H9 (cell line): ENCODE data around the gene CASD1. TPM values are rescaled to one million over a fixed set of nuclear protein-coding genes. Genes with fewer than 3 reads are reported as not detected.

Source experiments
- DNase-seq: peaks from one replicate; pipeline ENCODE4 v3.0.0-alpha.2; 2017
- H2AFZ ChIP-seq: one replicate; pipeline ENCODE4 v1.6.1; 2013; ENCODE audit warnings: mild to moderate bottlenecking, low read length, control low read depth, moderate library complexity
- H2AK5ac ChIP-seq: 2 replicates; pipeline ENCODE4 v1.6.1; 2013; ENCODE audit warnings: low read length, control low read depth, mixed read lengths; ENCODE audit not compliant: insufficient read length
- H2BK120ac ChIP-seq: one replicate; pipeline ENCODE4 v1.6.1; 2013; ENCODE audit warnings: low read depth, mild to moderate bottlenecking, low read length, control low read depth, inconsistent platforms; ENCODE audit not compliant: poor library complexity, severe bottlenecking
- H2BK12ac ChIP-seq: 2 replicates; pipeline ENCODE4 v1.6.1; 2013; ENCODE audit warnings: low read length, control low read depth, mixed read lengths, low read depth; ENCODE audit not compliant: insufficient read length
- H2BK15ac ChIP-seq: 2 replicates; pipeline ENCODE4 v1.6.1; 2013; ENCODE audit warnings: low read depth, low read length, control low read depth
- H2BK20ac ChIP-seq: one replicate; pipeline ENCODE4 v1.6.1; 2013; ENCODE audit warnings: low read depth, mild to moderate bottlenecking, low read length, control low read depth, inconsistent platforms; ENCODE audit not compliant: poor library complexity, severe bottlenecking
- H2BK5ac ChIP-seq: 2 replicates; pipeline ENCODE4 v1.6.1; 2013; ENCODE audit warnings: low read length, control low read depth, mixed read lengths; ENCODE audit not compliant: insufficient read length
- H3K14ac ChIP-seq: 2 replicates; pipeline ENCODE4 v1.6.1; 2013; ENCODE audit warnings: low read length, control low read depth; ENCODE audit not compliant: insufficient read depth
- H3K18ac ChIP-seq: 2 replicates; pipeline ENCODE4 v1.6.1; 2013; ENCODE audit warnings: low read depth, mild to moderate bottlenecking, mixed read lengths, low read length, control low read depth; ENCODE audit not compliant: insufficient read length
- H3K23ac ChIP-seq: 2 replicates; pipeline ENCODE4 v1.6.1; 2013; ENCODE audit warnings: low read length, control low read depth, mixed read lengths, low read depth; ENCODE audit not compliant: insufficient read length
- H3K23me2 ChIP-seq: 2 replicates; pipeline ENCODE4 v1.6.1; 2013; ENCODE audit warnings: low read depth, mild to moderate bottlenecking, mixed read lengths, low read length, control low read depth; ENCODE audit not compliant: insufficient read length, poor library complexity, severe bottlenecking
- H3K27ac ChIP-seq: 2 replicates; pipeline ENCODE4 v1.5.1; 2013; ENCODE audit warnings: low read length, control low read depth, mixed read lengths, low read depth; ENCODE audit not compliant: insufficient read length
- H3K27me3 ChIP-seq: 2 replicates; pipeline ENCODE4 v1.6.1; 2013; ENCODE audit warnings: low read length, control low read depth, inconsistent platforms; ENCODE audit not compliant: insufficient read depth
- H3K4ac ChIP-seq: 2 replicates; pipeline ENCODE4 v1.6.1; 2013; ENCODE audit warnings: low read depth, mild to moderate bottlenecking, control low read depth, inconsistent platforms, low read length, moderate library complexity
- H3K4me1 ChIP-seq: 2 replicates; pipeline ENCODE4 v1.6.1; 2013; ENCODE audit warnings: low read length, control low read depth, inconsistent platforms; ENCODE audit not compliant: insufficient read depth
- H3K4me2 ChIP-seq: 2 replicates; pipeline ENCODE4 v1.6.1; 2013; ENCODE audit warnings: low read length, control low read depth, mixed read lengths; ENCODE audit not compliant: insufficient read length, insufficient read depth
- H3K56ac ChIP-seq: 2 replicates; pipeline ENCODE4 v1.6.1; 2013; ENCODE audit warnings: low read depth, mild to moderate bottlenecking, mixed read lengths, low read length, control low read depth; ENCODE audit not compliant: insufficient read length
- H3K79me1 ChIP-seq: 2 replicates; pipeline ENCODE4 v1.6.1; 2013; ENCODE audit warnings: low read depth, mild to moderate bottlenecking, moderate library complexity, low read length, control low read depth, inconsistent platforms; ENCODE audit not compliant: insufficient read depth, poor library complexity, severe bottlenecking
- H3K79me2 ChIP-seq: 2 replicates; pipeline ENCODE4 v1.6.1; 2013; ENCODE audit warnings: low read length, control low read depth, inconsistent platforms; ENCODE audit not compliant: insufficient read depth
- H3K9ac ChIP-seq: 2 replicates; pipeline ENCODE4 v1.6.1; 2013; ENCODE audit warnings: low read length, control low read depth, mixed read lengths; ENCODE audit not compliant: insufficient read length; ENCODE audit errors: extremely low read depth
- H3K9me3 ChIP-seq: one replicate; pipeline ENCODE4 v1.6.1; 2013; ENCODE audit warnings: low read depth, low read length, inconsistent platforms; ENCODE audit not compliant: control insufficient read depth
- H3T11ph ChIP-seq: one replicate; pipeline ENCODE4 v1.6.1; 2013; ENCODE audit warnings: mild to moderate bottlenecking, low read length, control low read depth, inconsistent platforms
- H4K20me1 ChIP-seq: one replicate; pipeline ENCODE4 v1.6.1; 2013; ENCODE audit not compliant: control insufficient read depth, insufficient read length, insufficient read depth
- H4K5ac ChIP-seq: 2 replicates; pipeline ENCODE4 v1.6.1; 2013; ENCODE audit warnings: low read depth, mild to moderate bottlenecking, mixed read lengths, low read length, control low read depth; ENCODE audit not compliant: insufficient read length
- H4K8ac ChIP-seq: replicated peaks from 2 replicates; pipeline ENCODE4 v1.6.1; 2013; ENCODE audit warnings: low read length, control low read depth, mixed read lengths, low read depth; ENCODE audit not compliant: insufficient read length
- H4K91ac ChIP-seq: 2 replicates; pipeline ENCODE4 v1.6.1; 2013; ENCODE audit warnings: low read depth, mild to moderate bottlenecking, moderate library complexity, mixed read lengths, low read length, control low read depth; ENCODE audit not compliant: insufficient read length
- H3K27ac Mint-ChIP-seq, 3 experiments: 2 replicates in 2 of 3; 3 replicates in 1 of 3; pipeline ENCODE4 v1.8.0; 2020 to 2021; ENCODE audit warnings: mixed read lengths in 3 of 3, mild to moderate bottlenecking in 1 of 3, moderate library complexity in 1 of 3
- H3K27me3 Mint-ChIP-seq: 2 replicates; pipeline ENCODE4 v1.8.0; 2021; ENCODE audit warnings: low read depth, mild to moderate bottlenecking, moderate library complexity, mixed read lengths
- H3K36me3 Mint-ChIP-seq, 3 experiments: 2 replicates in 2 of 3; 3 replicates in 1 of 3; pipeline ENCODE4 v1.8.0; 2020 to 2021; ENCODE audit warnings: low read depth in 3 of 3, mixed read lengths in 3 of 3; ENCODE audit not compliant: insufficient read depth in 1 of 3
- H3K4me1 Mint-ChIP-seq, 2 experiments: 2 replicates each; pipeline ENCODE4 v1.8.0; 2020; ENCODE audit warnings: mixed read lengths in 2 of 2
- H3K4me3 Mint-ChIP-seq, 2 experiments: 2 replicates in 1 of 2; 3 replicates in 1 of 2; pipeline ENCODE4 v1.8.0; 2020 to 2021; ENCODE audit warnings: mild to moderate bottlenecking in 2 of 2, mixed read lengths in 2 of 2, moderate library complexity in 1 of 2
- H3K9me3 Mint-ChIP-seq, 2 experiments: 2 replicates in 1 of 2; 3 replicates in 1 of 2; pipeline ENCODE4 v1.8.0; 2020; ENCODE audit warnings: mild to moderate bottlenecking in 2 of 2, mixed read lengths in 2 of 2, moderate library complexity in 1 of 2
- WGBS: extraction: QIAGEN DNeasy Blood & Tissue Kit; methylation state at CpG from one replicate; pipeline ENCODE4 v1.1.7; 2013; ENCODE audit warnings: missing lambda C conversion rate, low lambda C conversion rate, mixed read lengths; ENCODE audit not compliant: insufficient read length; ENCODE audit errors: extremely low coverage; 5-methylcytosine and 5-hydroxymethylcytosine counted together
- long read RNA-seq: library from polyadenylated mRNA; unstranded; transcript quantifications from one replicate; pipeline ENCODE4 v2.0.0, GENCODE V29; 2020
- total RNA-seq: library from RNA; stranded (reverse); gene quantifications from 2 replicates; pipeline ENCODE4 v1.2.1, GENCODE V29; 2021
- TF ChIP-seq, protein P1 (sequence below): fragments of 200-600 bp; sonication (generic); conservative IDR thresholded peaks from 3 replicates; pipeline ENCODE4 v1.8.0; 2021; ENCODE audit warnings: antibody characterized with exemption, mild to moderate bottlenecking

CASD1 gene
- total RNA-seq = 19.4 and 21.6 TPM in 2 replicates
- long read RNA-seq, partial matches to known transcripts = 3 of 9 reads
- long read RNA-seq, other reads (novel, unspliced or antisense) = 2 of 9 reads

GRCh38 chr7:94509264-94509886, at the start of gene CASD1:
CASD1 (plus strand) TSS chr7:94509809; CDS start chr7:94510085, 276 bp downstream.
- Histone ChIP-seq H2BK5ac (no peak within 1 kb of the TSS), H3K27me3 (no peaks in the 10 kb centered on the region), H4K5ac (no peak within 1 kb of the TSS), H3K56ac (no peak within 1 kb of the TSS), H3K4ac (no peak within 1 kb of the TSS), H3K18ac (peak within 1 kb of the TSS; percentile 98), H3K4me2 (peak within 1 kb of the TSS; percentile 61), H2BK120ac (no peak within 1 kb of the TSS), H3K9ac (peak within 1 kb of the TSS; percentile 96), H2AFZ (no peak within 1 kb of the TSS), H3K4me1 (peaks cover 3% of the 10 kb centered on the region; the same call in 1 of the 2 replicates), H3K14ac (peak within 1 kb of the TSS; percentile 99), H3K79me2 (peaks cover 3% of the 10 kb centered on the region; the same call in 1 of the 2 replicates), H3K23me2 (peaks cover 3% of the 10 kb centered on the region), H2BK12ac (no peak within 1 kb of the TSS), H3K27ac (no peak within 1 kb of the TSS), H3K9me3 (no peaks in the 10 kb centered on the region), H4K8ac (no peak within 1 kb of the TSS), H4K20me1 (no peaks in the 10 kb centered on the region), H2AK5ac (no peak within 1 kb of the TSS), H2BK20ac (no peak within 1 kb of the TSS), H3K23ac (no peak within 1 kb of the TSS), H3K79me1 (no peaks in the 10 kb centered on the region), H2BK15ac (no peak within 1 kb of the TSS), H3T11ph (no peak within 1 kb of the TSS), H4K91ac (no peak within 1 kb of the TSS)
- peak; percentile 66 for DNase-seq
- WGBS = no CpG with 5 or more reads among the region's 40 CpGs
- Mint-ChIP-seq H3K27ac (peak within 1 kb of the TSS; percentile 61 to 93 (median 93); a peak in 6 of 7 replicates), H3K4me1 (peaks cover 35 to 42% of the 10 kb centered on the region in 2 experiments), H3K27me3 (no peaks in the 10 kb centered on the region), H3K36me3 (no peaks in the 10 kb centered on the region; a peak in 1 of 7 replicates), H3K9me3 (no peaks in the 10 kb centered on the region), H3K4me3 (peak within 1 kb of the TSS; percentile 79 to 88)
- TF ChIP-seq, protein P1, sequence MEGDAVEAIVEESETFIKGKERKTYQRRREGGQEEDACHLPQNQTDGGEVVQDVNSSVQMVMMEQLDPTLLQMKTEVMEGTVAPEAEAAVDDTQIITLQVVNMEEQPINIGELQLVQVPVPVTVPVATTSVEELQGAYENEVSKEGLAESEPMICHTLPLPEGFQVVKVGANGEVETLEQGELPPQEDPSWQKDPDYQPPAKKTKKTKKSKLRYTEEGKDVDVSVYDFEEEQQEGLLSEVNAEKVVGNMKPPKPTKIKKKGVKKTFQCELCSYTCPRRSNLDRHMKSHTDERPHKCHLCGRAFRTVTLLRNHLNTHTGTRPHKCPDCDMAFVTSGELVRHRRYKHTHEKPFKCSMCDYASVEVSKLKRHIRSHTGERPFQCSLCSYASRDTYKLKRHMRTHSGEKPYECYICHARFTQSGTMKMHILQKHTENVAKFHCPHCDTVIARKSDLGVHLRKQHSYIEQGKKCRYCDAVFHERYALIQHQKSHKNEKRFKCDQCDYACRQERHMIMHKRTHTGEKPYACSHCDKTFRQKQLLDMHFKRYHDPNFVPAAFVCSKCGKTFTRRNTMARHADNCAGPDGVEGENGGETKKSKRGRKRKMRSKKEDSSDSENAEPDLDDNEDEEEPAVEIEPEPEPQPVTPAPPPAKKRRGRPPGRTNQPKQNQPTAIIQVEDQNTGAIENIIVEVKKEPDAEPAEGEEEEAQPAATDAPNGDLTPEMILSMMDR = no peak
